Adipocyte (in vitro differentiated cells): Measurements from ENCODE around the gene CDHR2.

Experiments used
- DNase-seq: peaks from one replicate; pipeline ENCODE4 v3.0.0-alpha.2; 2015; ENCODE audit warnings: low read depth
- H3K27me3 ChIP-seq: replicated peaks from 2 replicates; pipeline ENCODE4 v1.7.0; 2013; ENCODE audit warnings: mild to moderate bottlenecking, low read length, moderate library complexity; ENCODE audit not compliant: control insufficient read depth, insufficient read depth
- H3K36me3 ChIP-seq: 2 replicates; pipeline ENCODE4 v1.7.0; 2013; ENCODE audit warnings: low read length, mild to moderate bottlenecking, moderate library complexity; ENCODE audit not compliant: control insufficient read depth, insufficient read depth, severe bottlenecking
- H3K4me1 ChIP-seq: 2 replicates; pipeline ENCODE4 v1.7.0; 2013; ENCODE audit warnings: mild to moderate bottlenecking, low read length, moderate library complexity; ENCODE audit not compliant: control insufficient read depth, insufficient read depth
- H3K4me3 ChIP-seq: 2 replicates; pipeline ENCODE4 v1.7.0; 2013; ENCODE audit warnings: mild to moderate bottlenecking, low read length, moderate library complexity
- H3K9ac ChIP-seq: 2 replicates; pipeline ENCODE4 v1.7.0; 2013; ENCODE audit warnings: mild to moderate bottlenecking, low read length, moderate library complexity
- H3K9me3 ChIP-seq: 2 replicates; pipeline ENCODE4 v1.7.0; 2013; ENCODE audit warnings: mild to moderate bottlenecking, low read length, moderate library complexity; ENCODE audit not compliant: control insufficient read depth

Gene CDHR2

DNA sequence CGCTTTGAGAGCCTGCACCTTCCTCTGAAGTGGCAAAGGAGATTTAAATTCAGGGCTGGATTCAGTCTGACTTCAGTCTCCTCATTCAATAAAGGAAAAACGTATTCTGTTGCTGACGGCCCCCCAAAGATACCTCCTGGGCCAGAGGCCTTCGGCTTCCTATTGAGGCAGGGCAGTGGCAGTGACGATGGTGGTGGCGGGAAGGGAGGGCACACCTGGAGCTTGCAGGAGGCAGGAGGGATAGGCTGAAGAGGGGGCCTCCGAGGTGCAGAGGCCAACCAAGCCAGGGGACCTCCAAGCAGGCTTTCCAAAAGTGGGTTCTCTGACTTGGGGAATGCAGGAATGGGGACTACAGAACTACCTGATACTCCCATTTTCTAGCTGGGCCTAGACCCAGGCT lies 27.9 kb upstream of the CDHR2 start:
- no peaks in the 10 kb centered on the region for H3K27me3 ChIP-seq
- no peaks in the 10 kb centered on the region for H3K36me3 ChIP-seq
- H3K4me1 ChIP-seq: no peaks in the 10 kb centered on the region
- DNase-seq: no peak
- H3K4me3 ChIP-seq: no peak overlapping the region
- no peaks in the 10 kb centered on the region for H3K9me3 ChIP-seq
- H3K9ac ChIP-seq: no peak overlapping the region

GRCh38 chr5:176521699-176522263 lies 27.4 kb upstream of the CDHR2 start:
- Histone ChIP-seq H3K9ac (no peak overlapping the region), H3K4me1 (no peaks in the 10 kb centered on the region), H3K4me3 (no peak overlapping the region), H3K36me3 (no peaks in the 10 kb centered on the region), H3K27me3 (no peaks in the 10 kb centered on the region), H3K9me3 (no peaks in the 10 kb centered on the region)
- no peak for DNase-seq

GRCh38 chr5:176524138-176524537 lies 25.0 kb upstream of the CDHR2 start:
- DNase-seq: no peak
- Histone ChIP-seq H3K4me1 (peaks cover 9% of the 10 kb centered on the region), H3K9ac (no peak overlapping the region), H3K36me3 (peaks cover 3% of the 10 kb centered on the region), H3K9me3 (no peaks in the 10 kb centered on the region), H3K27me3 (no peaks in the 10 kb centered on the region), H3K4me3 (no peak overlapping the region)

DNA sequence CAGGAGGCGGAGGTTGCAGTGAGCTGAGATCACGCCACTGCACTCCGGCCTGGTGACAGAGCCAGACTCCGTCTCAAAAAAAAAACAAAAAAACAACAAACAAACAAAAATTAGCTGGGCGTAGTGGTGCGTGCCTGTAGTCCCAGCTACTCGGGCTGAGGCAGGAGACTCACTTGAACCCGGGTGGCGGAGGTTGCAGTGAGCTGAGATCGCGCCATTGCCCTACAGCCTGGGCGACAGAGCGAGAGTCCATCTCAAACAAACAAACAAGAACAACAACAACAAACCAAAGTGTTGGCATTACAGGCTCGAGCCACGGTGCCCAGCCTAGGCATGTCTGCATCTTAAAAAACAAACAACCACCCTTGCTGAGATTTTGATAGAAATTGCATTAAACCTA lies 24.2 kb upstream of the CDHR2 start:
- H3K27me3 ChIP-seq: no peaks in the 10 kb centered on the region
- no peak overlapping the region for H3K9ac ChIP-seq
- H3K36me3 ChIP-seq: peaks cover 11% of the 10 kb centered on the region
- no peak overlapping the region for H3K4me3 ChIP-seq
- H3K4me1 ChIP-seq: peaks cover 9% of the 10 kb centered on the region
- no peaks in the 10 kb centered on the region for H3K9me3 ChIP-seq
- DNase-seq: no peak

- Histone ChIP-seq H3K9ac (no peak overlapping the region), H3K4me3 (no peak overlapping the region), H3K27me3 (no peaks in the 10 kb centered on the region), H3K36me3 (peaks cover 11% of the 10 kb centered on the region), H3K4me1 (peaks cover 9% of the 10 kb centered on the region), H3K9me3 (no peaks in the 10 kb centered on the region)
- no peak for DNase-seq
Observed at GRCh38 chr5:176525677-176526076, 23.5 kb upstream of the CDHR2 start.

GRCh38 chr5:176526462-176526861 lies 22.7 kb upstream of the CDHR2 start:
- Histone ChIP-seq H3K9me3 (no peaks in the 10 kb centered on the region), H3K36me3 (peaks cover 17% of the 10 kb centered on the region), H3K4me3 (no peak overlapping the region), H3K4me1 (peaks cover 9% of the 10 kb centered on the region), H3K27me3 (no peaks in the 10 kb centered on the region), H3K9ac (no peak overlapping the region)
- DNase-seq: no peak

GRCh38 chr5:176527246-176528222 lies 21.6 kb upstream of the CDHR2 start:
- no peak overlapping the region for H3K4me3 ChIP-seq
- H3K9me3 ChIP-seq: no peaks in the 10 kb centered on the region
- peaks cover 21% of the 10 kb centered on the region for H3K36me3 ChIP-seq
- no peaks in the 10 kb centered on the region for H3K27me3 ChIP-seq
- DNase-seq: no peak
- peaks cover 9% of the 10 kb centered on the region for H3K4me1 ChIP-seq
- H3K9ac ChIP-seq: no peak overlapping the region

DNA sequence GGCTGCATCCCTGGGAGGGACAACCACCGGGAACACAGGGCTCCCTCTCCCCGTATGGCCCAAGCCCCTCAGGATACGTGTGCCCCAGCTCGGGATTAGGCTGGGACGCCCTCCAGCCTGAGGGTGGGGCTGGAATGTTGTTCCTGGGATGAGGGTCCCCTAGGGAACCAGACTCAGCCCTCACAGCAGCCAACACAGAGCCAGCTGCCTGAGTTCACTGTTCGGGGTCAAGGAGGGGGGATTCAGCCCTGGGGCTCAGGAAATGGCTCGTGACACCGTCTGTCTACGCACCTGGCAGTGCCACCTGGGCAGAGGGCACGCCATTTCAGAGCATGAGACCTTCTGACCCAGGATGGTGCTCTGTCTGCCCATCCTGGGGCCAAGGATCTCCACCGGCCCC lies 20.8 kb upstream of the CDHR2 start:
- DNase-seq: no peak
- Histone ChIP-seq H3K4me1 (peaks cover 9% of the 10 kb centered on the region), H3K9ac (peak overlapping the region; percentile 51), H3K36me3 (peaks cover 21% of the 10 kb centered on the region), H3K4me3 (no peak overlapping the region), H3K9me3 (no peaks in the 10 kb centered on the region), H3K27me3 (no peaks in the 10 kb centered on the region)

DNA sequence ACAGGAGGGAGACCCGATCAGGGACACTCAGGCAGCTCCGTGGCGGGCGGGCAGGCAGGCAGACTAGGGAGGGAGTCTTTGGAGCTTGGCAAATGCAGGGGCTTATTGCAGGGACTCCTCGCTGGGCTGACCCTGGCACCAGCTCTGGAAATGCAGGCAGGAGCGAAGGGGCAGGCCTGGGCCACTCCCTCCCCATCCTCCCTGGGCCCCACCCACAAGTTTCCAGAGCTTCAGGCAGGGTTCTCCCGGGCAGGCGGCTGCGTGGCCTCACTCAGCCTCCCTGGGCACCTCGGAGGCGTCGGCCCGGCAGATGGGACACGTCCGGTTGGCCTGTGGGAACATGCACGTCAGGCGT lies 20.4 kb upstream of the CDHR2 start:
- Histone ChIP-seq H3K36me3 (peaks cover 21% of the 10 kb centered on the region), H3K27me3 (no peaks in the 10 kb centered on the region), H3K9me3 (no peaks in the 10 kb centered on the region), H3K9ac (peak overlapping the region; percentile 51), H3K4me3 (no peak overlapping the region), H3K4me1 (peaks cover 12% of the 10 kb centered on the region)
- DNase-seq: no peak

DNA sequence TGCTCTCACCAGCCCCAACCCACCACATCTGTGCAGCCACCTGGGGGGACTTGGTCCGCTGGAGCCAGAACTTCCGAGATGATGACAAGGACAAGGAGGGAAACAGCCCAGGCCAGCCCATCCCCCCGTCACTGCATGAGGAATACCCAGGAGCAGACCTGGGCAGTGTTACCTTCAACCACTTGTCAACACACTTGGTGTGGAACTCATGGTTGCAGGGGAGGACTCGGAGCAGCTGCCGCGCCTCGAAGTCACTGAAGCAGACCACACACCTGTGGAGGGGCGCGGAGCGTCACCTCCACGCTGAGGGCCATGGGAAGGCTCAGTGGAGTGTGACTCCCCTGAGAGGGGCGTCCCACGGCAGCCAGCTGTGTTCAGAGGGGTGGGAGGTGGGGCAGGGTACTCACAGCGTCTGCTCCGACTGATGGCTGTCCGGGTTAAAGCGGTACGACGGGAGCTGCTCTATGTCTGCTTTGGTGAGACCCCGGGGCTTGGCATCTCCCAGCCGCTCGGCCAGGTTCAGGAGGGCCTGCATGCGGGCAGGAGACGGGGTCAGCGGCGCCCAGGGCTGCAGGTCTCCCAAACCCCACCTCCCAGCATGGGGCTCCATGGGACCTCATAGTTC lies 19.9 kb upstream of the CDHR2 start:
- Histone ChIP-seq H3K27me3 (no peaks in the 10 kb centered on the region), H3K4me1 (peaks cover 17% of the 10 kb centered on the region), H3K9me3 (no peaks in the 10 kb centered on the region), H3K9ac (no peak overlapping the region), H3K4me3 (no peak overlapping the region), H3K36me3 (peaks cover 21% of the 10 kb centered on the region)
- DNase-seq: no peak

GRCh38 chr5:176529741-176530141 lies 19.4 kb upstream of the CDHR2 start:
- Histone ChIP-seq H3K27me3 (no peaks in the 10 kb centered on the region), H3K36me3 (peaks cover 21% of the 10 kb centered on the region), H3K4me1 (peaks cover 22% of the 10 kb centered on the region), H3K9me3 (no peaks in the 10 kb centered on the region), H3K4me3 (no peak overlapping the region), H3K9ac (no peak overlapping the region)
- no peak for DNase-seq
